Pulmonary artery endothelial cell (primary cell): ENCODE data around the gene INTU. TPM values are rescaled to one million over a fixed set of nuclear protein-coding genes. Genes with fewer than 3 reads are reported as not detected.

Source experiments
- DNase-seq: peaks from one replicate; pipeline ENCODE4 v3.0.0-alpha.2; 2011; ENCODE audit warnings: low read depth, low spot score
- total RNA-seq: library from RNA; depleted of rRNA; stranded (reverse); fragments of >200 nt; gene quantifications from 2 replicates; pipeline ENCODE4 v1.2.3, GENCODE V29; 2014

INTU gene
- total RNA-seq, 1 donor from 2014 or later: 2.0 TPM

GRCh38 chr4:127747883-127748282 lies 115.1 kb downstream of the INTU start:
- DNase-seq: no peak

GRCh38 chr4:127748957-127749356 lies 116.2 kb downstream of the INTU start:
- DNase-seq: no peak

GRCh38 chr4:127756906-127757305 lies 124.1 kb downstream of the INTU start:
- no peak for DNase-seq

GRCh38 chr4:127759228-127759820 lies 126.6 kb downstream of the INTU start:
- DNase-seq: no peak

GRCh38 chr4:127759893-127760292 lies 127.1 kb downstream of the INTU start:
- DNase-seq: no peak

GRCh38 chr4:127771535-127772275 lies 138.9 kb downstream of the INTU start:
- DNase-seq: no peak

GRCh38 chr4:127772769-127773671 lies 140.3 kb downstream of the INTU start:
- no peak for DNase-seq

GRCh38 chr4:127775843-127776242 lies 143.1 kb downstream of the INTU start:
- DNase-seq: no peak

Other genes with a start within 250 kb of the INTU start
- gene SLC25A31, start 97.4 kb downstream of the INTU start, total RNA-seq: not detected in 2 replicates
- 10.7 and 23.8 TPM in 2 replicates for gene HSPA4L, start 149.4 kb downstream of the INTU start, total RNA-seq
- gene PLK4, start 247.9 kb downstream of the INTU start, total RNA-seq: 19.2 and 33.5 TPM in 2 replicates